GM19239 (cell line): ENCODE data around the gene NEK8.
A peak's percentile ranks its signal among the peaks of the same experiment; 100 is the strongest.

ENCODE experiments used
- DNase-seq: peaks from one replicate; pipeline ENCODE4 v3.0.0; 2011; ENCODE audit warnings: low spot score; ENCODE audit not compliant: insufficient read length
- FAIRE-seq: peaks from 2 replicates; lab custom pipeline; 2011; peaks lifted over from hg19 to GRCh38; lab: Jason Lieb, UNC

The NEK8 gene

GRCh38 chr17:28728364-28729200, at the start of gene NEK8:
Gene NEK8, plus strand, starts transcription at chr17:28728788. Its CDS starts 26 bp downstream, at chr17:28728814.
- DNase-seq (no peak), FAIRE-seq (peak; percentile 88)

- no peak for DNase-seq
- FAIRE-seq = no peak
Observed at GRCh38 chr17:28682655-28683054, 45.9 kb upstream of the NEK8 start.

GRCh38 chr17:28684963-28685362, 43.6 kb upstream of the NEK8 start:
- DNase-seq (no peak), FAIRE-seq (no peak)

- FAIRE-seq (no peak), DNase-seq (no peak)
Observed at GRCh38 chr17:28685366-28685765, 43.2 kb upstream of the NEK8 start.

GRCh38 chr17:28686296-28686695, 42.3 kb upstream of the NEK8 start:
- FAIRE-seq = no peak
- DNase-seq = no peak

GRCh38 chr17:28688481-28688880, 40.1 kb upstream of the NEK8 start:
- DNase-seq (no peak), FAIRE-seq (no peak)

GRCh38 chr17:28689011-28689410, 39.6 kb upstream of the NEK8 start:
- DNase-seq (no peak), FAIRE-seq (no peak)

GRCh38 chr17:28693869-28694268, 34.7 kb upstream of the NEK8 start:
- no peak for FAIRE-seq
- DNase-seq = no peak

- FAIRE-seq (no peak), DNase-seq (no peak)
Observed at GRCh38 chr17:28698253-28698941, 30.2 kb upstream of the NEK8 start.

GRCh38 chr17:28700278-28700677, 28.3 kb upstream of the NEK8 start:
- no peak for DNase-seq
- no peak for FAIRE-seq

- FAIRE-seq (no peak), DNase-seq (no peak)
Observed at GRCh38 chr17:28700830-28701492, 27.6 kb upstream of the NEK8 start.

- DNase-seq (no peak), FAIRE-seq (no peak)
Observed at GRCh38 chr17:28702026-28702751, 26.4 kb upstream of the NEK8 start.

GRCh38 chr17:28702752-28703150, 25.8 kb upstream of the NEK8 start:
- DNase-seq = no peak
- FAIRE-seq = no peak

GRCh38 chr17:28703552-28704218, 24.9 kb upstream of the NEK8 start:
- DNase-seq (no peak), FAIRE-seq (no peak)

- DNase-seq = no peak
- FAIRE-seq = no peak
Observed at GRCh38 chr17:28704219-28704858, 24.2 kb upstream of the NEK8 start.

- DNase-seq = no peak
- FAIRE-seq = no peak
Observed at GRCh38 chr17:28705074-28705659, 23.4 kb upstream of the NEK8 start.

GRCh38 chr17:28705728-28706334, 22.8 kb upstream of the NEK8 start:
- DNase-seq (no peak), FAIRE-seq (no peak)

GRCh38 chr17:28706471-28707338, 21.9 kb upstream of the NEK8 start:
- DNase-seq (no peak), FAIRE-seq (no peak)
